ENCODE measurements around the gene ZNF630.
"Not testable (repeated sequence)": the region's sequence is repeated elsewhere in the genome, so short reads cannot be mapped to it uniquely, and the experiment has no call there.

ZNF630 gene

GRCh38 chrX:48028091-48028490, 43.3 kb downstream of the ZNF630 start:
- no peak for DNase-seq (ENCODE audit: low read depth)

DNA sequence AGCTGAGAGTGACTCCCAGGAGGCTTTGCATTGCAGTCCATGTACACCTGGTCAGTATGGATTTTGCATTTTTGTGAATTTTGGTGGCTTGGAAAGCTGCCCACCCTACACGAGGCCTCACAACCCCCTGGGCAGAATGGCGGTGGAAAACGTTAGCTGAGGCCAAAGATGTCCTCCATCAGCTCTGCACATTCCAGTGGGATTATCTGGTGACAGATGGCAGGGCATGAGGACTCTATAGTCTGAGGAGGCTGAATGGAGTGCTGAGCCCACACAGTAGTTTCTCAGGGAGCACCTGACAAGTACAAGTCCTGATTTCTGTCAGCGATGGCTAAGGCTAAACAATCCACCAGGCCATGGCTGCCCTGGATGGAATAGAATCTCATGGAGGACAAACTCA, 43.9 kb downstream of the ZNF630 start:
- DNase-seq (ENCODE audit: low read depth): not testable (repeated sequence)

DNA sequence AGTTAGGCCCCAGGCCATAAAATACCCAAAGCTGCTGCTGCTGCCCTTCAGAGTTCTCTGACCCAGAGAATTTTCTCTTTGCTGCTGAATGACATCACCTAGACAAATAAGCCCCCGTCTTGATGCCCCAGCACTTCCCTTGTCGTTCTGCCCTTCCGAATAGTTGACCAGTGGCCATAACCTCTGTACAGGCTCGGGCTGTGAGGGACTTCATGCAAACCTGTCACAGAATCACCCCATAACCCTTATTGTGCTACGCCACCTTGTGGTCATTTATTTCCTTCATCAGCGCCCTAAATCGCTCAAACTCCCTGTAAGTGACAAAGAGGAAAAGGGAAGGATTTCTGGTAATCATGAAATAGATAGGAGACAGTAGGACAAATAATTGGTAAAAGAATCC, 45.9 kb downstream of the ZNF630 start:
- DNase-seq (ENCODE audit: low read depth): peak; percentile 20

- DNase-seq (ENCODE audit: low read depth): no peak
These were observed 48.7 kb downstream of the ZNF630 start for GRCh38 chrX:48022738-48023137.

DNA sequence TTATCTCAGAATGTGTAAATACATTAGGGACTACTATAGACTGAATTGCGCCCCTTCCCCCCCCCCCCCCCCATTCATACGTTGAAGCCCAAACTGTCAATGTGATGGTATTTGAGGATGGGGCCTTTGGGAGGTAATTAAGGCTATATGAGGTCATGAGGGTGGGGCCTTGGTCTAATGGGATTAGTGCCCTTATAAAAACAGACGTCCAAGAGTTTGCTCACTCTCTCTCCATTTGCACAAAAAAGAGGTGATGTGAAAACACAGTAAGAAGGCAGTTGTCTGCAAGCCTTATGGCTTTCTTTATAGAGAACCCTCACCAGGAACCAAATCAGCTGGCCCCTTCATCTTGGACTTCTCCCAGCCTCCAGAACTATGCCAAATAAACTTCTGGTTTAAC, 49.3 kb downstream of the ZNF630 start:
- DNase-seq (ENCODE audit: low read depth): no peak

- DNase-seq (ENCODE audit: low read depth): peak; percentile 65
These were observed 50.2 kb downstream of the ZNF630 start for GRCh38 chrX:48021026-48021900.

- peak; percentile 28 for DNase-seq (ENCODE audit: low read depth)
These were observed 51.0 kb downstream of the ZNF630 start for GRCh38 chrX:48020472-48020871.

GRCh38 chrX:48019892-48020291, 51.5 kb downstream of the ZNF630 start:
- DNase-seq (ENCODE audit: low read depth): not testable (repeated sequence)

- not testable (repeated sequence) for DNase-seq (ENCODE audit: low read depth)
These were observed 54.7 kb downstream of the ZNF630 start for GRCh38 chrX:48016583-48017310.

GRCh38 chrX:48009445-48009960, 61.9 kb downstream of the ZNF630 start:
- not testable (repeated sequence) for DNase-seq (ENCODE audit: low read depth)

All from activated T-cell treated with anti-CD3 and anti-CD28 coated beads for 24 hours (primary cell).